Endodermal cell (in vitro differentiated cells): Measurements from ENCODE around the gene MKX. TPM values are rescaled to one million over a fixed set of nuclear protein-coding genes. Genes with fewer than 3 reads are reported as not detected.

Experiments used
- DNase-seq: peaks from one replicate; pipeline ENCODE4 v3.0.0-alpha.2; 2017
- H3K27ac ChIP-seq: 2 replicates; pipeline ENCODE4 v1.5.1; 2013; ENCODE audit warnings: mild to moderate bottlenecking, low read depth, low read length, moderate library complexity
- H3K27me3 ChIP-seq: 2 replicates; pipeline ENCODE4 v1.6.1; 2013; ENCODE audit warnings: mild to moderate bottlenecking, low read length, moderate library complexity; ENCODE audit not compliant: insufficient read depth, control insufficient read depth, poor library complexity, severe bottlenecking
- H3K36me3 ChIP-seq: 2 replicates; pipeline ENCODE4 v1.7.0; 2013; ENCODE audit warnings: mild to moderate bottlenecking, low read length, moderate library complexity; ENCODE audit not compliant: control insufficient read depth, insufficient read depth
- H3K4me1 ChIP-seq: one replicate; pipeline ENCODE4 v1.7.0; 2013; ENCODE audit warnings: low read length; ENCODE audit not compliant: control insufficient read depth, insufficient read depth
- H3K4me3 ChIP-seq: 2 replicates; pipeline ENCODE4 v1.5.1; 2013; ENCODE audit warnings: mild to moderate bottlenecking, low read length, moderate library complexity
- H3K9ac ChIP-seq: 2 replicates; pipeline ENCODE4 v1.6.1; 2013; ENCODE audit warnings: mild to moderate bottlenecking, low read length, moderate library complexity; ENCODE audit not compliant: poor library complexity, severe bottlenecking; ENCODE audit errors: extremely low read depth
- H3K9me3 ChIP-seq: 2 replicates; pipeline ENCODE4 v1.6.1; 2013; ENCODE audit warnings: mild to moderate bottlenecking, low read length, moderate library complexity; ENCODE audit not compliant: control insufficient read depth
- H3K27ac Mint-ChIP-seq: 2 replicates; pipeline ENCODE4 v1.8.0; 2020; ENCODE audit warnings: mixed read lengths
- H3K27me3 Mint-ChIP-seq: 2 replicates; pipeline ENCODE4 v1.8.0; 2021; ENCODE audit warnings: mild to moderate bottlenecking, mixed read lengths; ENCODE audit not compliant: insufficient read depth
- H3K36me3 Mint-ChIP-seq: 2 replicates; pipeline ENCODE4 v1.8.0; 2020; ENCODE audit warnings: low read depth, mixed read lengths
- H3K4me1 Mint-ChIP-seq: 2 replicates; pipeline ENCODE4 v1.8.0; 2020; ENCODE audit warnings: mixed read lengths
- H3K4me3 Mint-ChIP-seq: 2 replicates; pipeline ENCODE4 v1.8.0; 2020; ENCODE audit warnings: mild to moderate bottlenecking, moderate library complexity, mixed read lengths
- H3K9me3 Mint-ChIP-seq: 2 replicates; pipeline ENCODE4 v1.8.0; 2020; ENCODE audit warnings: mild to moderate bottlenecking, mixed read lengths
- WGBS, 2 experiments: methylation state at CpG; one replicate each; pipeline versions ENCODE4 v1.1.5 to v1.1.7; 2013; ENCODE audit warnings: missing lambda C conversion rate in 2 of 2, mixed read lengths in 1 of 2; ENCODE audit not compliant: insufficient coverage in 1 of 2, insufficient read length in 1 of 2; 5-methylcytosine and 5-hydroxymethylcytosine counted together
- total RNA-seq, 2 donors: library from RNA; stranded (reverse); fragmentation: NEBNext Ultra II Directional in 1 of 2; extraction: Animal tissue kit (Norgen Biotek cat#: 25700) in 1 of 2; gene quantifications; 2 replicates in 1 of 2; 3 replicates in 1 of 2; pipeline ENCODE4 v1.2.1, GENCODE V29; 2021
- TF ChIP-seq, protein P1 (sequence below): fragments of 200-600 bp; sonication (generic); conservative IDR thresholded peaks from 2 replicates; pipeline ENCODE4 v1.5.0; 2021; ENCODE audit warnings: antibody characterized with exemption, mild to moderate bottlenecking

The MKX gene
- total RNA-seq, 2 donors from 2014 or later, result 0.29 to 0.55 TPM

DNA sequence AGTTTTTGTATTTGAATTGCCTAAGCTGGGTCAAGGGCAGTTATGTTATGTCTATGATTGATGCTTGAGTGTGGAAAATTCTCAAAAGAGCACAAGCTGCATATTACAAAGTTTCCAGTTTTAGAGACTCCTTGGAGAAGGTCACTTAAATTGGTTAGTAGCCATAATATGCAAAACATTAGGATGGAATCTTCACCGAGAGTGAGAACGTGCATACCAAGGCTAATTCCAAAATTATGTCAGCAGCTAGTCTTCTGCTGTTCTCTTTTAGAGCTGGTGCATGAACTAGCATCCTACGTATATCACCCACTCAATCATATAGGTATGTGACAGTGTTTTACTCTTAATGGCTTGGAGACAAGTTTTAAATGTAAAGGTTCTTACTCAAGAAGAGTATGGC is 49.2 kb downstream of the MKX start:
- WGBS, 2 experiments, result 90 to 95% methylated on average over 2 of the region's 3 CpGs
- no peak for DNase-seq
- Mint-ChIP-seq H3K36me3 (no peaks in the 10 kb centered on the region), H3K27ac (no peak overlapping the region), H3K4me3 (no peak overlapping the region), H3K9me3 (no peaks in the 10 kb centered on the region), H3K27me3 (no peaks in the 10 kb centered on the region), H3K4me1 (no peaks in the 10 kb centered on the region)
- Histone ChIP-seq H3K9me3 (no peaks in the 10 kb centered on the region), H3K27me3 (no peaks in the 10 kb centered on the region), H3K4me1 (no peaks in the 10 kb centered on the region), H3K9ac (no peak overlapping the region), H3K27ac (no peak overlapping the region), H3K36me3 (no peaks in the 10 kb centered on the region), H3K4me3 (no peak overlapping the region)
- TF ChIP-seq, protein P1, sequence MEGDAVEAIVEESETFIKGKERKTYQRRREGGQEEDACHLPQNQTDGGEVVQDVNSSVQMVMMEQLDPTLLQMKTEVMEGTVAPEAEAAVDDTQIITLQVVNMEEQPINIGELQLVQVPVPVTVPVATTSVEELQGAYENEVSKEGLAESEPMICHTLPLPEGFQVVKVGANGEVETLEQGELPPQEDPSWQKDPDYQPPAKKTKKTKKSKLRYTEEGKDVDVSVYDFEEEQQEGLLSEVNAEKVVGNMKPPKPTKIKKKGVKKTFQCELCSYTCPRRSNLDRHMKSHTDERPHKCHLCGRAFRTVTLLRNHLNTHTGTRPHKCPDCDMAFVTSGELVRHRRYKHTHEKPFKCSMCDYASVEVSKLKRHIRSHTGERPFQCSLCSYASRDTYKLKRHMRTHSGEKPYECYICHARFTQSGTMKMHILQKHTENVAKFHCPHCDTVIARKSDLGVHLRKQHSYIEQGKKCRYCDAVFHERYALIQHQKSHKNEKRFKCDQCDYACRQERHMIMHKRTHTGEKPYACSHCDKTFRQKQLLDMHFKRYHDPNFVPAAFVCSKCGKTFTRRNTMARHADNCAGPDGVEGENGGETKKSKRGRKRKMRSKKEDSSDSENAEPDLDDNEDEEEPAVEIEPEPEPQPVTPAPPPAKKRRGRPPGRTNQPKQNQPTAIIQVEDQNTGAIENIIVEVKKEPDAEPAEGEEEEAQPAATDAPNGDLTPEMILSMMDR, result no peak

DNA sequence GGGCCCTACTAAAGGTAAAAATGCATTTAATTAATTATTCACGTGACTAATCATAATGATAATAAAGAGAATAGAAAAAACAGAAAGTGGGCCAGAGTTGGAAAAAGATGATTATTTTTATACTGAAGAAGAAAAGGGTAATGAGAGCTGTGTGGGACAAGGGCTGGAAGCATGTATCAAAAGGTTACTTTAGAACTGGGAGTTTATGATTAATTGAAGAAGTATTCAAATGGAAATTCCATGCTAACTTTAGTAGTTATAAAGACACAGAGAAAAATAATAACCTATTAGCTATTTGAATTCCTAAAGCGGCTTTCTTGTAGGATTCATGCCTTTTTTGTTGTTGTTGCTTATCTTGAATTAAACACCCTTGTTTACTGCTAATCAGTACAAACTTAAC is 49.9 kb downstream of the MKX start:
- no peaks in the 10 kb centered on the region for H3K27me3 Mint-ChIP-seq
- no peak overlapping the region for H3K27ac Mint-ChIP-seq
- no peaks in the 10 kb centered on the region for H3K9me3 Mint-ChIP-seq
- Histone ChIP-seq H3K27me3 (no peaks in the 10 kb centered on the region), H3K9ac (no peak overlapping the region), H3K9me3 (no peaks in the 10 kb centered on the region), H3K4me3 (no peak overlapping the region), H3K36me3 (no peaks in the 10 kb centered on the region), H3K4me1 (no peaks in the 10 kb centered on the region), H3K27ac (no peak overlapping the region)
- TF ChIP-seq, protein P1, result no peak
- H3K4me1 Mint-ChIP-seq, result no peaks in the 10 kb centered on the region
- no peak for DNase-seq
- H3K36me3 Mint-ChIP-seq, result no peaks in the 10 kb centered on the region
- H3K4me3 Mint-ChIP-seq, result no peak overlapping the region
- 88 to 91% methylated on average over 1 to 2 of the region's 2 CpGs for WGBS, 2 experiments

DNA sequence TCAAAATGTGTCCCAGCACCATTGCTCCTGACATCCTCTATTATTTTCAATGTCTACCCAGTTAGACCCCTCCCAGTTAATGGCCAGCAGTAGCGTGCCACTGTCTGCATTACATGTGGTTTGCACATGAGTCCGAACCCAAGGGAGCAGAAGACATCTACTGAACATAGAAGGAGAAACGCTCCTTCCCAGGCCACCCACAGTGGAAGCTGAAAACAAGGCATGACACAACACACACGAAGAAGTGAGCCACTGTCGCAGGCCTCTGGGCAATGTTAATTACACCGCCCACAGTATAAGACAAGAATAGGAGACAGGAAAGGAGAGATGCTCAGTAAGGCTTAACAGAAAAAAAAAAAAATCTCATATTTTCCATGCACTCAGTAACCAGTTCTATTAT is 50.5 kb downstream of the MKX start:
- Mint-ChIP-seq H3K36me3 (no peaks in the 10 kb centered on the region), H3K4me1 (no peaks in the 10 kb centered on the region), H3K27me3 (no peaks in the 10 kb centered on the region), H3K4me3 (no peak overlapping the region), H3K9me3 (peaks cover 3% of the 10 kb centered on the region), H3K27ac (no peak overlapping the region)
- Histone ChIP-seq H3K9ac (no peak overlapping the region), H3K36me3 (no peaks in the 10 kb centered on the region), H3K4me1 (no peaks in the 10 kb centered on the region), H3K27ac (no peak overlapping the region), H3K4me3 (no peak overlapping the region), H3K27me3 (no peaks in the 10 kb centered on the region), H3K9me3 (no peaks in the 10 kb centered on the region)
- 93 to 100% methylated on average over 2 to 6 of the region's 6 CpGs for WGBS, 2 experiments
- TF ChIP-seq, protein P1, result no peak
- DNase-seq, result no peak
